ENCODE data around the gene SNRNP40.
"Not testable (repeated sequence)": the region's sequence is repeated elsewhere in the genome, so short reads cannot be mapped to it uniquely, and the experiment has no call there.

SNRNP40 gene

GRCh38 chr1:31289021-31289420, 7.6 kb downstream of the SNRNP40 start:
- no peak for DNase-seq (ENCODE audit: low spot score)
- TF ChIP-seq, protein P1, sequence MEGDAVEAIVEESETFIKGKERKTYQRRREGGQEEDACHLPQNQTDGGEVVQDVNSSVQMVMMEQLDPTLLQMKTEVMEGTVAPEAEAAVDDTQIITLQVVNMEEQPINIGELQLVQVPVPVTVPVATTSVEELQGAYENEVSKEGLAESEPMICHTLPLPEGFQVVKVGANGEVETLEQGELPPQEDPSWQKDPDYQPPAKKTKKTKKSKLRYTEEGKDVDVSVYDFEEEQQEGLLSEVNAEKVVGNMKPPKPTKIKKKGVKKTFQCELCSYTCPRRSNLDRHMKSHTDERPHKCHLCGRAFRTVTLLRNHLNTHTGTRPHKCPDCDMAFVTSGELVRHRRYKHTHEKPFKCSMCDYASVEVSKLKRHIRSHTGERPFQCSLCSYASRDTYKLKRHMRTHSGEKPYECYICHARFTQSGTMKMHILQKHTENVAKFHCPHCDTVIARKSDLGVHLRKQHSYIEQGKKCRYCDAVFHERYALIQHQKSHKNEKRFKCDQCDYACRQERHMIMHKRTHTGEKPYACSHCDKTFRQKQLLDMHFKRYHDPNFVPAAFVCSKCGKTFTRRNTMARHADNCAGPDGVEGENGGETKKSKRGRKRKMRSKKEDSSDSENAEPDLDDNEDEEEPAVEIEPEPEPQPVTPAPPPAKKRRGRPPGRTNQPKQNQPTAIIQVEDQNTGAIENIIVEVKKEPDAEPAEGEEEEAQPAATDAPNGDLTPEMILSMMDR (IDR thresholded peaks at IDR 0.05; ENCODE audit: borderline replicate concordance, control extremely low read depth, extremely low read depth, insufficient read depth, missing control alignments), result no peak
- in situ Hi-C loops (cut with MboI; ENCODE audit: low sequenced_read_pairs, unreplicated experiment), result no loop called here

- DNase-seq (ENCODE audit: low spot score), result not testable (repeated sequence)
Observed at GRCh38 chr1:31287791-31288190, 8.8 kb downstream of the SNRNP40 start.

DNA sequence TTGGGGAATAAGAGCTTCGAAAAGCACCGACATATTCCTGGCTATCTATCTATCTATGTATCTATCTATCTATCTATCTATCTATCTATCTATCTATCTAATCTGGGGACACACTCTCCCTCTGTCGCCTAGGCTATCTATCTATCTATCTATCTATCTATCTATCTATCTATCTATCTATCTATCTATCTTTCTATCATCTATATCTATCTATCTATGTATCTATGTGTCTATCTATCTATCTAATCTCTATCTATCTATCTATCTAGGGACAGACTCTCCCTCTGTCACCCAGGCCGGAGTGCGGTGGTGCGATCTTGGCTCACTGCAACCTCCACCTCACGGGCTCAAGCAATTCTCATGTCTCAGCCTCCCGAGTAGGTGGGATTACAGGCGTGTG, 14.2 kb downstream of the SNRNP40 start:
- in situ Hi-C loops (cut with MboI; ENCODE audit: low sequenced_read_pairs, unreplicated experiment); DNase-seq (ENCODE audit: low spot score): not testable (repeated sequence)

More at GRCh38 chr1:31287791-31288190, 8.8 kb downstream of the SNRNP40 start:
- in situ Hi-C loops (cut with MboI; ENCODE audit: low sequenced_read_pairs, unreplicated experiment), result not testable (repeated sequence)

DNA sequence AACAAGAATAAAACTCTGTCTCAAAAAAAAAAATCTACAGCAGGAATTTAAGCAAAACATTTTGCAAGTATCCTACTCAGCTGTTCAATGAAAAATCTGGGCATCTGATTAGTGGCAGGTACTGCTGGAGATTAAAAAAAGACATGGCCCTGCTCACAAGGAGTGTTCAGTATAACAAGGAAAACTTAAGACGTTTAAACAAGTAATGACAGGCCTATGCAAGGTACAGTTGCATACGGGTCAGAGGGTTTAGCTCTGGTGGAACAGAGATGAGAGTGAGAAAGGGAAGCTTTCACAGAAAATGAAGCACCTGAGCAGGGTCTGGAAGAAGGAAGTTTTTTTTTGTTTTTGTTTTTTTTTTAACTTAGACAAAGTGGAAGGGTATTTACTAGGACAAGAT, 23.0 kb downstream of the SNRNP40 start:
- no peak for DNase-seq (ENCODE audit: low spot score)
- in situ Hi-C loops (cut with MboI; ENCODE audit: low sequenced_read_pairs, unreplicated experiment), result no loop called here
- TF ChIP-seq, protein P1 (IDR thresholded peaks at IDR 0.05; ENCODE audit: borderline replicate concordance, control extremely low read depth, extremely low read depth, insufficient read depth, missing control alignments), result no peak

GRCh38 chr1:31272369-31272768, 24.2 kb downstream of the SNRNP40 start:
- DNase-seq (ENCODE audit: low spot score), result no peak
- in situ Hi-C loops (cut with MboI; ENCODE audit: low sequenced_read_pairs, unreplicated experiment), result no loop called here
- TF ChIP-seq, protein P1 (IDR thresholded peaks at IDR 0.05; ENCODE audit: borderline replicate concordance, control extremely low read depth, extremely low read depth, insufficient read depth, missing control alignments), result no peak

DNA sequence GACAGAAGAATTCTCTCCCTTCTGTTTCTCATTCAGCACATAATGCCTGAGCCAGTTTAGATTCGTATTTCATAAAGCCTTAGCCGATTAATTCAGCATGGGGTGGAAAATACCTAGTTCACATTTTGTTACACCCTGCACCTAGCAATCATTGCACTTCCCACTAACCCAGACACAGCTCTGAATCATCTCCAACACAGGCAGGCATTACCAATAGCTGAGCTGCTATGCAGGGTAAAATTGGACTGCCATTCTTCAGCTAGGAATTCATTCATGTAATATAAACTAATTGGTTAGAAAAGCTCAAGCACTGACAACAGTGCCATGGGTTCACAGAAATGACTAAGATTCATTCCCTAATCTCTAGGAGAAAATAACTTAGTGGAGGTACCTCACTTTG, 30.0 kb downstream of the SNRNP40 start:
- DNase-seq (ENCODE audit: low spot score), result no peak
- TF ChIP-seq, protein P1 (IDR thresholded peaks at IDR 0.05; ENCODE audit: borderline replicate concordance, control extremely low read depth, extremely low read depth, insufficient read depth, missing control alignments), result no peak
- in situ Hi-C loops (cut with MboI; ENCODE audit: low sequenced_read_pairs, unreplicated experiment), result no loop called here

DNA sequence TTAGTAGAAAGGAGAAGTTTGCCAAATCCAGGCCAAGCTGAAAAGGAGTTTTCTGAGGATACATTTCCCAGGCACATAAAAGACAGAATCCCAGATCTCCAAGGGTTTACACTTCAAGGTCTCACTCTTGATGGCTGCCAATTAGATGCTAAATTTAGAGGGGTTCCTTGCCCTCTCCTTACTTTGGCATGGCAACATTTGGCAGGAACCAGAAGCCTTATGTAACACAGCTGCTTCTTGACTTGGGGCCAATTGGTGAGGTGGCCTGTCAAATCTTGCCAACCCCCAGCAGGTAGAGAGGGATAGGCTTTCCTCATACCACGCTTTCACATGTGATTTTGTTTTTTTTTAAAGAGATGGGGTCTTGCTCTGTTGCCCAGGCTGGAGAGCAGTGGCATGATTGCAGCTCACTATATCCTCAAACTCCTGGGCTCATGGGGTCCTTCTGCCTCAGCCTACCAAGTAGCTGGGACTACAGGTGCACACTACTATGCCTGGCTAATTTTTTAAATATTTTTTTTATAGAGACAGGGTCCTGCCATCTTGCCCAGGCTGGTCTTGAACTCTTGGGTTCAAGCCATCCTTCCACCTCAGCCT, 31.7 kb downstream of the SNRNP40 start:
- in situ Hi-C loops (cut with MboI; ENCODE audit: low sequenced_read_pairs, unreplicated experiment), result no loop called here
- no peak for DNase-seq (ENCODE audit: low spot score)
- TF ChIP-seq, protein P1 (IDR thresholded peaks at IDR 0.05; ENCODE audit: borderline replicate concordance, control extremely low read depth, extremely low read depth, insufficient read depth, missing control alignments), result no peak

GRCh38 chr1:31263408-31263807, 33.2 kb downstream of the SNRNP40 start:
- no peak for DNase-seq (ENCODE audit: low spot score)
- TF ChIP-seq, protein P1 (IDR thresholded peaks at IDR 0.05; ENCODE audit: borderline replicate concordance, control extremely low read depth, extremely low read depth, insufficient read depth, missing control alignments), result no peak
- in situ Hi-C loops (cut with MboI; ENCODE audit: low sequenced_read_pairs, unreplicated experiment), result no loop called here

- DNase-seq (ENCODE audit: low spot score), result not testable (repeated sequence)
Observed at GRCh38 chr1:31262393-31262792, 34.2 kb downstream of the SNRNP40 start.

More at GRCh38 chr1:31262393-31262792, 34.2 kb downstream of the SNRNP40 start:
- in situ Hi-C loops (cut with MboI; ENCODE audit: low sequenced_read_pairs, unreplicated experiment), result not testable (repeated sequence)
